ENCODE data around the gene SPOCD1.

GRCh38 chr1:31837451-31838158 is 21.8 kb upstream of the SPOCD1 start:
- TF ChIP-seq MAFK (IDR thresholded peaks at IDR 0.05; ENCODE audit: partially characterized antibody) (no peak), REST (IDR thresholded peaks at IDR 0.05) (no peak), CTCF (IDR thresholded peaks at IDR 0.05) (no peak), RCOR1 (IDR thresholded peaks at IDR 0.05; ENCODE audit: low read depth, low read length) (no peak), JUN (IDR thresholded peaks at IDR 0.05) (no peak), CHD2 (IDR thresholded peaks at IDR 0.05; ENCODE audit: low read length, partially characterized antibody) (no peak), ZFP36 (IDR thresholded peaks at IDR 0.05; ENCODE audit: borderline replicate concordance, partially characterized antibody) (no peak), POLR2AphosphoS2 (conservative IDR thresholded peaks at IDR 0.05; ENCODE audit: low read length) (no peak), POLR2A (IDR thresholded peaks at IDR 0.05; ENCODE audit: low read length) (no peak), USF2 (IDR thresholded peaks at IDR 0.05) (no peak)
